ENCODE results near the gene ZNF823.

DNA sequence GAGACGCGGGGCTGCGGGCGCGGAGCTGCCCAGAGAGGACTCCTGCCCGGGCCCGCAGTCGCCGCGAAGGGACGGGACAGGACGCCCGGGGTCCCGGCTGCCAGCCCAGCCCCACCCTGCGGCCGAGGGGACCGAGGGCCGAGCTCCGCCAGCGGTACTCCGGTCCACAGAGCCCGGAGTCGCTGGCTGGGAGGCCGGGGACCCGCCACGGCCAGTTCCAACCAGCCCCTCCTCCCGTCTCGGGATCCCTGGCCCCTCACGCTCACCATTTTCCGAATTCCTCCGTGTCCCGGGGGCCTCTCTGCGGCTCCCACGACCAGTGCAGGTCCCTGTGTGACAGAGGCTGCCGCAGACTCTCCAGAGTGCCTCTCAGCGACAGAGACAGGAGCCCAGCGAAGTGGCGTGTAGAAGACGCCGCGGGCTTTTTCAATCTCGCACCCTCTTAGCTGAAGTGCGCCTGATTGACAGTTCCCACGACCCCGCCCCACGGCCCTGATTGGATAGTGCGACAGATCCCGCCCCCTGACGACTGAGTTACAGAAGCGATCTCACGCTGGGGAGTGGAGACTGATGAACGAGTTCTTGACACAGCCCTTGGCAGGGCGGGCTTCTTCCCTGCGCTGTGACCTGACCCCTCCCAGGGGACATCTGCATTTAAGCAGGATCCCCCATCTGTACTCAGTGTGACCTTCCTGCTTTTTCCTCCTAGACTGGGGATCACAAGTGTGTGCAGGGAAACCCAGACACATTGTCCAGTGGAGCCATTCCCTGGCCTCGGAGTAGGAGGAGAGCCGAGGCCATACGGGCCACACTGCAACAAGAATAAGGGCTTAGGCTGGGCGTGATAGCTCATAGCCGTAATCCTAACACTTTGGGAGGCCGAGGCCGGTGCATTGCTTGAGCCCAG lies 44.0 kb downstream of the ZNF823 start:
- TF ChIP-seq RXRA (IDR thresholded peaks at IDR 0.05): no peak
- TF ChIP-seq, protein P1, sequence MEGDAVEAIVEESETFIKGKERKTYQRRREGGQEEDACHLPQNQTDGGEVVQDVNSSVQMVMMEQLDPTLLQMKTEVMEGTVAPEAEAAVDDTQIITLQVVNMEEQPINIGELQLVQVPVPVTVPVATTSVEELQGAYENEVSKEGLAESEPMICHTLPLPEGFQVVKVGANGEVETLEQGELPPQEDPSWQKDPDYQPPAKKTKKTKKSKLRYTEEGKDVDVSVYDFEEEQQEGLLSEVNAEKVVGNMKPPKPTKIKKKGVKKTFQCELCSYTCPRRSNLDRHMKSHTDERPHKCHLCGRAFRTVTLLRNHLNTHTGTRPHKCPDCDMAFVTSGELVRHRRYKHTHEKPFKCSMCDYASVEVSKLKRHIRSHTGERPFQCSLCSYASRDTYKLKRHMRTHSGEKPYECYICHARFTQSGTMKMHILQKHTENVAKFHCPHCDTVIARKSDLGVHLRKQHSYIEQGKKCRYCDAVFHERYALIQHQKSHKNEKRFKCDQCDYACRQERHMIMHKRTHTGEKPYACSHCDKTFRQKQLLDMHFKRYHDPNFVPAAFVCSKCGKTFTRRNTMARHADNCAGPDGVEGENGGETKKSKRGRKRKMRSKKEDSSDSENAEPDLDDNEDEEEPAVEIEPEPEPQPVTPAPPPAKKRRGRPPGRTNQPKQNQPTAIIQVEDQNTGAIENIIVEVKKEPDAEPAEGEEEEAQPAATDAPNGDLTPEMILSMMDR (IDR thresholded peaks at IDR 0.05; ENCODE audit: low read depth, low read length, missing input control): no peak
- TF ChIP-seq, protein P2, sequence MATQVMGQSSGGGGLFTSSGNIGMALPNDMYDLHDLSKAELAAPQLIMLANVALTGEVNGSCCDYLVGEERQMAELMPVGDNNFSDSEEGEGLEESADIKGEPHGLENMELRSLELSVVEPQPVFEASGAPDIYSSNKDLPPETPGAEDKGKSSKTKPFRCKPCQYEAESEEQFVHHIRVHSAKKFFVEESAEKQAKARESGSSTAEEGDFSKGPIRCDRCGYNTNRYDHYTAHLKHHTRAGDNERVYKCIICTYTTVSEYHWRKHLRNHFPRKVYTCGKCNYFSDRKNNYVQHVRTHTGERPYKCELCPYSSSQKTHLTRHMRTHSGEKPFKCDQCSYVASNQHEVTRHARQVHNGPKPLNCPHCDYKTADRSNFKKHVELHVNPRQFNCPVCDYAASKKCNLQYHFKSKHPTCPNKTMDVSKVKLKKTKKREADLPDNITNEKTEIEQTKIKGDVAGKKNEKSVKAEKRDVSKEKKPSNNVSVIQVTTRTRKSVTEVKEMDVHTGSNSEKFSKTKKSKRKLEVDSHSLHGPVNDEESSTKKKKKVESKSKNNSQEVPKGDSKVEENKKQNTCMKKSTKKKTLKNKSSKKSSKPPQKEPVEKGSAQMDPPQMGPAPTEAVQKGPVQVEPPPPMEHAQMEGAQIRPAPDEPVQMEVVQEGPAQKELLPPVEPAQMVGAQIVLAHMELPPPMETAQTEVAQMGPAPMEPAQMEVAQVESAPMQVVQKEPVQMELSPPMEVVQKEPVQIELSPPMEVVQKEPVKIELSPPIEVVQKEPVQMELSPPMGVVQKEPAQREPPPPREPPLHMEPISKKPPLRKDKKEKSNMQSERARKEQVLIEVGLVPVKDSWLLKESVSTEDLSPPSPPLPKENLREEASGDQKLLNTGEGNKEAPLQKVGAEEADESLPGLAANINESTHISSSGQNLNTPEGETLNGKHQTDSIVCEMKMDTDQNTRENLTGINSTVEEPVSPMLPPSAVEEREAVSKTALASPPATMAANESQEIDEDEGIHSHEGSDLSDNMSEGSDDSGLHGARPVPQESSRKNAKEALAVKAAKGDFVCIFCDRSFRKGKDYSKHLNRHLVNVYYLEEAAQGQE (IDR thresholded peaks at IDR 0.05): no peak
- TF ChIP-seq EGR1 (IDR thresholded peaks at IDR 0.05; ENCODE audit: low read depth in 2 of 2): no peak
- TF ChIP-seq, protein P3, sequence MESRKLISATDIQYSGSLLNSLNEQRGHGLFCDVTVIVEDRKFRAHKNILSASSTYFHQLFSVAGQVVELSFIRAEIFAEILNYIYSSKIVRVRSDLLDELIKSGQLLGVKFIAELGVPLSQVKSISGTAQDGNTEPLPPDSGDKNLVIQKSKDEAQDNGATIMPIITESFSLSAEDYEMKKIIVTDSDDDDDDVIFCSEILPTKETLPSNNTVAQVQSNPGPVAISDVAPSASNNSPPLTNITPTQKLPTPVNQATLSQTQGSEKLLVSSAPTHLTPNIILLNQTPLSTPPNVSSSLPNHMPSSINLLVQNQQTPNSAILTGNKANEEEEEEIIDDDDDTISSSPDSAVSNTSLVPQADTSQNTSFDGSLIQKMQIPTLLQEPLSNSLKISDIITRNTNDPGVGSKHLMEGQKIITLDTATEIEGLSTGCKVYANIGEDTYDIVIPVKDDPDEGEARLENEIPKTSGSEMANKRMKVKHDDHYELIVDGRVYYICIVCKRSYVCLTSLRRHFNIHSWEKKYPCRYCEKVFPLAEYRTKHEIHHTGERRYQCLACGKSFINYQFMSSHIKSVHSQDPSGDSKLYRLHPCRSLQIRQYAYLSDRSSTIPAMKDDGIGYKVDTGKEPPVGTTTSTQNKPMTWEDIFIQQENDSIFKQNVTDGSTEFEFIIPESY (IDR thresholded peaks at IDR 0.05): no peak
- TF ChIP-seq, protein P4, sequence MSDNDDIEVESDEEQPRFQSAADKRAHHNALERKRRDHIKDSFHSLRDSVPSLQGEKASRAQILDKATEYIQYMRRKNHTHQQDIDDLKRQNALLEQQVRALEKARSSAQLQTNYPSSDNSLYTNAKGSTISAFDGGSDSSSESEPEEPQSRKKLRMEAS (IDR thresholded peaks at IDR 0.05): no peak
- TF ChIP-seq, protein P5, sequence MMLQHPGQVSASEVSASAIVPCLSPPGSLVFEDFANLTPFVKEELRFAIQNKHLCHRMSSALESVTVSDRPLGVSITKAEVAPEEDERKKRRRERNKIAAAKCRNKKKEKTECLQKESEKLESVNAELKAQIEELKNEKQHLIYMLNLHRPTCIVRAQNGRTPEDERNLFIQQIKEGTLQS (IDR thresholded peaks at IDR 0.05): no peak
